Pancreas (tissue), 10 donors: ENCODE data around the gene RB1. TPM values are rescaled to one million over a fixed set of nuclear protein-coding genes. Genes with fewer than 3 reads are reported as not detected.

Experiments used
- ATAC-seq, 4 donors: fragments of 200-7000 bp; cut with Tn5 transposase; one replicate each; pipeline versions ENCODE4 v1.8.0 to v1.9.1; 2020; ENCODE audit warnings: mild to moderate bottlenecking in 4 of 4, moderate library complexity in 4 of 4
- DNase-seq, 6 donors: peaks; one replicate each; pipeline ENCODE4 v3.0.0-alpha.2; 2020
- FAIRE-seq: peaks from 2 replicates; lab custom pipeline; 2012; peaks lifted over from hg19 to GRCh38; lab: Jason Lieb, UNC
- H3K27ac ChIP-seq, 4 donors: fragments of 200-600 bp; sonication (generic); 1 replicate in 3 of 4; 2 replicates in 1 of 4; pipeline versions ENCODE4 v1.5.0 to v1.8.0; 2020
- H3K27me3 ChIP-seq, 4 donors: fragments of 200-600 bp; one replicate each; pipeline ENCODE4 v1.8.0; 2021
- H3K36me3 ChIP-seq, 3 donors: fragments of 200-600 bp; sonication (generic) in 1 of 3; one replicate each; pipeline versions ENCODE4 v1.5.0 to v1.8.0; 2020 to 2021
- H3K4me1 ChIP-seq, 3 donors: fragments of 200-600 bp; one replicate each; pipeline ENCODE4 v1.8.0; 2021
- H3K4me3 ChIP-seq, 4 donors: fragments of 200-600 bp; sonication (generic) in 2 of 4; one replicate each; pipeline versions ENCODE4 v1.5.0 to v1.8.0; 2020 to 2021
- H3K9me3 ChIP-seq, 4 donors: fragments of 200-600 bp; one replicate each; pipeline ENCODE4 v1.8.0; 2021
- CTCF ChIP-seq, 4 donors: fragments of 200-600 bp; sonication (generic) in 3 of 4; IDR thresholded peaks; one replicate each; pipeline versions ENCODE4 v1.5.0 to v1.8.0; 2021; ENCODE audit warnings: antibody characterized with exemption in 4 of 4
- WGBS, 2 donors: extraction: QIAGEN DNeasy Blood & Tissue Kit; methylation state at CpG; one replicate each; pipeline ENCODE4 v1.1.7; 2013; 5-methylcytosine and 5-hydroxymethylcytosine counted together
- intact Hi-C, 3 donors: fragments of 100-400 bp; cut with DNase I; formaldehyde crosslinking; loops; one replicate each; pipeline versions ENCODE4 v1.11.1 to v1.14.2; 2022
- polyA plus RNA-seq, 2 donors: library from polyadenylated mRNA; stranded (reverse); fragments of 200-250 nt; gene quantifications; one replicate each; pipeline ENCODE4 v1.2.3, GENCODE V29; 2013
- total RNA-seq, 6 donors: library from RNA; stranded (reverse); fragmentation: NEBNext Ultra II Directional in 4 of 6; extraction: Animal tissue kit (Norgen Biotek cat#: 25700) in 4 of 6; gene quantifications; one replicate each; pipeline versions ENCODE4 v1.2.1 to v1.2.4, GENCODE V29; 2021 to 2023
- donor health status: healthy with polysubstance abuse.
- donor health status: DM: no; HTN: no; CAD: no; lungs with moderate emphysema.
- donor health status: DM: no; HTN: no; CAD: no.
- donor health status: control.
- donor health status: control.
- donor health status: Bipolar disorder and iron deficiency.
- donor health status: DM: yes; HTN: yes; CAD: no.
- donor health status: DM: no; HTN: no; CAD: no.
- donor health status: DM: no; HTN: no; CAD: no.
- donor health status: DM: yes; HTN: yes; CAD: no.

The RB1 gene
- total and polyA plus RNA-seq, 8 donors, result 5.0 to 23.0 (median 10.9) TPM

GRCh38 chr13:48397744-48398143 lies 94.2 kb downstream of the RB1 start:
- no peaks in the 10 kb centered on the region for H3K36me3 ChIP-seq
- peaks cover 0 to 36% (median 33%) of the 10 kb centered on the region in 3 donors for H3K4me1 ChIP-seq
- no peak for FAIRE-seq
- no peak for DNase-seq
- H3K27ac ChIP-seq, result no peak overlapping the region
- no peak overlapping the region for H3K4me3 ChIP-seq
- intact Hi-C loops, result no loop called here
- no peaks in the 10 kb centered on the region for H3K27me3 ChIP-seq
- TF ChIP-seq CTCF (IDR thresholded peaks at IDR 0.05), result no peak
- ATAC-seq, result no peak
- H3K9me3 ChIP-seq, result no peaks in the 10 kb centered on the region
- 18 to 31% methylated on average over 1 of the region's 1 CpG for WGBS, 2 donors

GRCh38 chr13:48398450-48399095 lies 95.0 kb downstream of the RB1 start:
- no peak overlapping the region for H3K4me3 ChIP-seq
- no peaks in the 10 kb centered on the region for H3K9me3 ChIP-seq
- peak; percentile 50 to 72 (median 68) for ATAC-seq
- FAIRE-seq, result peak; percentile 29
- intact Hi-C loops, result no loop called here
- no peak for TF ChIP-seq CTCF (IDR thresholded peaks at IDR 0.05)
- peaks cover 0 to 36% (median 33%) of the 10 kb centered on the region in 3 donors for H3K4me1 ChIP-seq
- H3K27ac ChIP-seq, result peak overlapping the region in 2 of 4 donors; percentile 0 to 33
- DNase-seq, result no peak
- H3K36me3 ChIP-seq, result no peaks in the 10 kb centered on the region
- no peaks in the 10 kb centered on the region for H3K27me3 ChIP-seq

GRCh38 chr13:48400090-48400694 lies 96.6 kb downstream of the RB1 start:
- H3K27me3 ChIP-seq, result no peaks in the 10 kb centered on the region
- no peaks in the 10 kb centered on the region for H3K9me3 ChIP-seq
- H3K4me1 ChIP-seq, result peaks cover 0 to 36% (median 33%) of the 10 kb centered on the region in 3 donors
- ATAC-seq (no peak), FAIRE-seq (no peak), DNase-seq (no peak)
- H3K36me3 ChIP-seq, result no peaks in the 10 kb centered on the region
- intact Hi-C loops, result no loop called here
- TF ChIP-seq CTCF (IDR thresholded peaks at IDR 0.05), result no peak
- H3K4me3 ChIP-seq, result no peak overlapping the region
- WGBS, 2 donors, result 59 to 64% methylated on average over 2 of the region's 2 CpGs
- peak overlapping the region in 1 of 4 donors; percentile 9 for H3K27ac ChIP-seq

DNA sequence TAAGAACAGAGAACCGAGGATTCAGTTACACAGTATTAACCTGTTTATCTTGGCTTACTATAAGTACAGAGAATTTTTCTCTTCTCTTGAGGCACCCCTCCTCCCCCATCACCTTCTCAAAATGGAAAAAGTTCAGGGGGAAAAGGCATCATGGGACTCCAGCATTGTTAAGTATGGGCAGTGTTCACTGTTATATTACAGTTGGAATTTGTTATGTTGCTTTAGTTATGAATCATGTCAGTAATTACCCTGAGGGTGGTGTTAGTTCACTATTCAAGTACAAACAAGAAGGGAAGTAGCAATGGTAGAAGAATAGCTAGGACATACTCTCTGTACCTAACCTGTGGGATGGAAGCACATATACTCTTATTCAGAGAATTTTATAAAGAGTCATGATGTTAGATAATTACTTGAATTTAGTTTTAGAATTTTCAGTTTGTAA lies 97.3 kb downstream of the RB1 start:
- FAIRE-seq, result peak; percentile 70
- peak in 3 of 4 donors; percentile 46 to 61 (median 59) for ATAC-seq
- Histone ChIP-seq H3K27ac (peak overlapping the region in 1 of 4 donors; percentile 9), H3K36me3 (no peaks in the 10 kb centered on the region), H3K9me3 (no peaks in the 10 kb centered on the region), H3K4me3 (no peak overlapping the region), H3K4me1 (peaks cover 0 to 36% (median 33%) of the 10 kb centered on the region in 3 donors), H3K27me3 (no peaks in the 10 kb centered on the region)
- DNase-seq, result no peak
- no peak for TF ChIP-seq CTCF (IDR thresholded peaks at IDR 0.05)
- intact Hi-C loops, result no loop called here
- 40 to 46% methylated on average over 1 of the region's 1 CpG for WGBS, 2 donors

DNA sequence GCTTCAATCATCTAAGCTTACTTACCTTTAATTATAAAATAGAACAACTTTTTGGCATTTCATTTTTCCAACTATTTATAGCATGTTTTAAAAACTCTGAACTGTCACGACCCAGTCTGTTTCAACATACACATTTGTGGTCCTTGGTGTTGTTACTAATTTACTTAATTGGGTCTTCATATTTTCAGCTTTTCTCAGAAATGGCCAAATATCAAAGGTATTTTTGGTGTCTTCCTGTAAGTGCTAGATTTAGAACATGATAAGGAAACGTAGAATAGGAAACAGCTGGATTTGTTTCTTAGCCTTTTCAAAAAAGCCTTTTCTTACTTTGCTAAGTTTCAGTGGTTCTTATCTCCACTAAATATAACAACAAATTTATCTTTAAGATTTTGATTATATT lies 97.9 kb downstream of the RB1 start:
- Histone ChIP-seq H3K36me3 (no peaks in the 10 kb centered on the region), H3K27ac (peak overlapping the region in 1 of 4 donors; percentile 7), H3K4me3 (no peak overlapping the region), H3K9me3 (no peaks in the 10 kb centered on the region), H3K4me1 (peaks cover 0 to 36% (median 33%) of the 10 kb centered on the region in 3 donors), H3K27me3 (no peaks in the 10 kb centered on the region)
- WGBS, 2 donors, result 62 to 70% methylated on average over 2 of the region's 2 CpGs
- no peak for TF ChIP-seq CTCF (IDR thresholded peaks at IDR 0.05)
- intact Hi-C loops, result no loop called here
- FAIRE-seq (peak; percentile 20), DNase-seq (no peak), ATAC-seq (no peak)
